ENCODE data around the gene RIMS3. TPM values are rescaled to one million over a fixed set of nuclear protein-coding genes. Genes with fewer than 3 reads are reported as not detected.

The RIMS3 gene
- total RNA-seq, 1 donor from 2014 or later, result 26.0 TPM

- no peak for TF ChIP-seq CTCF (IDR thresholded peaks at IDR 0.05)
- DNase-seq (ENCODE audit: low spot score), result no peak
- peaks cover 7% of the 10 kb centered on the region for H3K4me1 Mint-ChIP-seq (ENCODE audit: low read depth)
- H3K27me3 Mint-ChIP-seq (ENCODE audit: low read depth), result no peaks in the 10 kb centered on the region
- H3K36me3 Mint-ChIP-seq (ENCODE audit: low read depth), result peaks cover 3% of the 10 kb centered on the region
- no peak overlapping the region for H3K4me3 Mint-ChIP-seq (ENCODE audit: unreplicated experiment)
- no peak overlapping the region for H3K27ac Mint-ChIP-seq (ENCODE audit: unreplicated experiment)
- no peaks in the 10 kb centered on the region for H3K9me3 Mint-ChIP-seq (ENCODE audit: low read depth)
These were observed 16.4 kb downstream of the RIMS3 start for GRCh38 chr1:40648928-40649591.

GRCh38 chr1:40648200-40648599, 17.3 kb downstream of the RIMS3 start:
- Mint-ChIP-seq H3K9me3 (ENCODE audit: low read depth) (no peaks in the 10 kb centered on the region), H3K4me1 (ENCODE audit: low read depth) (peaks cover 7% of the 10 kb centered on the region), H3K27me3 (ENCODE audit: low read depth) (no peaks in the 10 kb centered on the region), H3K27ac (ENCODE audit: unreplicated experiment) (no peak overlapping the region), H3K4me3 (ENCODE audit: unreplicated experiment) (no peak overlapping the region), H3K36me3 (ENCODE audit: low read depth) (peaks cover 3% of the 10 kb centered on the region)
- DNase-seq (ENCODE audit: low spot score), result no peak
- TF ChIP-seq CTCF (IDR thresholded peaks at IDR 0.05), result no peak

GRCh38 chr1:40646315-40646714, 19.2 kb downstream of the RIMS3 start:
- TF ChIP-seq CTCF (IDR thresholded peaks at IDR 0.05), result no peak
- DNase-seq (ENCODE audit: low spot score), result no peak
- Mint-ChIP-seq H3K4me1 (ENCODE audit: low read depth) (peaks cover 7% of the 10 kb centered on the region), H3K36me3 (ENCODE audit: low read depth) (peaks cover 3% of the 10 kb centered on the region), H3K27me3 (ENCODE audit: low read depth) (no peaks in the 10 kb centered on the region), H3K27ac (ENCODE audit: unreplicated experiment) (no peak overlapping the region), H3K4me3 (ENCODE audit: unreplicated experiment) (no peak overlapping the region), H3K9me3 (ENCODE audit: low read depth) (no peaks in the 10 kb centered on the region)

- Mint-ChIP-seq H3K4me3 (ENCODE audit: unreplicated experiment) (no peak overlapping the region), H3K9me3 (ENCODE audit: low read depth) (no peaks in the 10 kb centered on the region), H3K4me1 (ENCODE audit: low read depth) (peaks cover 7% of the 10 kb centered on the region), H3K27ac (ENCODE audit: unreplicated experiment) (no peak overlapping the region), H3K36me3 (ENCODE audit: low read depth) (peaks cover 9% of the 10 kb centered on the region), H3K27me3 (ENCODE audit: low read depth) (no peaks in the 10 kb centered on the region)
- no peak for TF ChIP-seq CTCF (IDR thresholded peaks at IDR 0.05)
- no peak for DNase-seq (ENCODE audit: low spot score)
These were observed 20.3 kb downstream of the RIMS3 start for GRCh38 chr1:40645118-40645680.

- TF ChIP-seq CTCF (IDR thresholded peaks at IDR 0.05), result no peak
- Mint-ChIP-seq H3K9me3 (ENCODE audit: low read depth) (no peaks in the 10 kb centered on the region), H3K27me3 (ENCODE audit: low read depth) (no peaks in the 10 kb centered on the region), H3K36me3 (ENCODE audit: low read depth) (peaks cover 13% of the 10 kb centered on the region), H3K27ac (ENCODE audit: unreplicated experiment) (no peak overlapping the region), H3K4me3 (ENCODE audit: unreplicated experiment) (no peak overlapping the region), H3K4me1 (ENCODE audit: low read depth) (peaks cover 7% of the 10 kb centered on the region)
- no peak for DNase-seq (ENCODE audit: low spot score)
These were observed 23.8 kb downstream of the RIMS3 start for GRCh38 chr1:40641601-40642242.
